ENCODE results near the gene TACR2. TPM values are rescaled to one million over a fixed set of nuclear protein-coding genes. Genes with fewer than 3 reads are reported as not detected.

The TACR2 gene
- total and polyA plus RNA-seq, 2 of the 13 experiments (the other 11 are each of a cell fraction or from before 2014, with no cell fraction given): 0.04 TPM; not detected in 1

DNA sequence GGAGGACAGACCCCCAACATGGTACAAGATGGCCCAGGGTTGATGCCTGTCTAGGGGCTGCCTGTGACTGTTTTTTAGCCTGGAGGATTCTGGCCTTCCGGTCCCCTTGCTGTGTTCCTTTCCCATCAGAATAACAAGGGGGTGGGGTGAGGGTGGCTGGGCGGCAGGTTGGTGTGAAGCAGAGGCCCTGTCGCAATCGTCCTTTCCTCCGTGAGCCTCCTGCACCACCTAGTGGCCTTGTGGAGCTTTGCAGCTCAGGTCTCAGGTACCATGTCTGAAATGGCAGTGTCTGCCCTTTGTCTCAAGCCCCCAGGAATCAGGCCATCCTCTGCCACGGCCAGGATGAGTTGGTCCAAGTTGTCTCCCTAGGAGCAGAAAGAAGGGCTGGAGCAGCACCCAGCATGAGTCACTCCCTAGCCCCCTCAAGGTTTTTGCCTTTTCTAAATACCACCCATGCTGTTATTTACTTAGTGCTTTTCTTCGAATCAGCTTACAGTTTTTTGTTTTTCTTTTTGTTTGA, 24.2 kb downstream of the TACR2 start (continued):
- TF ChIP-seq, protein P1, sequence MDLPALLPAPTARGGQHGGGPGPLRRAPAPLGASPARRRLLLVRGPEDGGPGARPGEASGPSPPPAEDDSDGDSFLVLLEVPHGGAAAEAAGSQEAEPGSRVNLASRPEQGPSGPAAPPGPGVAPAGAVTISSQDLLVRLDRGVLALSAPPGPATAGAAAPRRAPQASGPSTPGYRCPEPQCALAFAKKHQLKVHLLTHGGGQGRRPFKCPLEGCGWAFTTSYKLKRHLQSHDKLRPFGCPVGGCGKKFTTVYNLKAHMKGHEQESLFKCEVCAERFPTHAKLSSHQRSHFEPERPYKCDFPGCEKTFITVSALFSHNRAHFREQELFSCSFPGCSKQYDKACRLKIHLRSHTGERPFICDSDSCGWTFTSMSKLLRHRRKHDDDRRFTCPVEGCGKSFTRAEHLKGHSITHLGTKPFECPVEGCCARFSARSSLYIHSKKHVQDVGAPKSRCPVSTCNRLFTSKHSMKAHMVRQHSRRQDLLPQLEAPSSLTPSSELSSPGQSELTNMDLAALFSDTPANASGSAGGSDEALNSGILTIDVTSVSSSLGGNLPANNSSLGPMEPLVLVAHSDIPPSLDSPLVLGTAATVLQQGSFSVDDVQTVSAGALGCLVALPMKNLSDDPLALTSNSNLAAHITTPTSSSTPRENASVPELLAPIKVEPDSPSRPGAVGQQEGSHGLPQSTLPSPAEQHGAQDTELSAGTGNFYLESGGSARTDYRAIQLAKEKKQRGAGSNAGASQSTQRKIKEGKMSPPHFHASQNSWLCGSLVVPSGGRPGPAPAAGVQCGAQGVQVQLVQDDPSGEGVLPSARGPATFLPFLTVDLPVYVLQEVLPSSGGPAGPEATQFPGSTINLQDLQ (CRISPR knock-in tag; IDR thresholded peaks at IDR 0.05): no peak
- no peak for TF ChIP-seq CBX5 (CRISPR knock-in tag; IDR thresholded peaks at IDR 0.05; ENCODE audit: borderline replicate concordance)
- TF ChIP-seq, protein P2, sequence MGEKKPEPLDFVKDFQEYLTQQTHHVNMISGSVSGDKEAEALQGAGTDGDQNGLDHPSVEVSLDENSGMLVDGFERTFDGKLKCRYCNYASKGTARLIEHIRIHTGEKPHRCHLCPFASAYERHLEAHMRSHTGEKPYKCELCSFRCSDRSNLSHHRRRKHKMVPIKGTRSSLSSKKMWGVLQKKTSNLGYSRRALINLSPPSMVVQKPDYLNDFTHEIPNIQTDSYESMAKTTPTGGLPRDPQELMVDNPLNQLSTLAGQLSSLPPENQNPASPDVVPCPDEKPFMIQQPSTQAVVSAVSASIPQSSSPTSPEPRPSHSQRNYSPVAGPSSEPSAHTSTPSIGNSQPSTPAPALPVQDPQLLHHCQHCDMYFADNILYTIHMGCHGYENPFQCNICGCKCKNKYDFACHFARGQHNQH (CRISPR knock-in tag; IDR thresholded peaks at IDR 0.05): peak; percentile 60; the same call in 1 of the 2 replicates
- TF ChIP-seq, protein P3, sequence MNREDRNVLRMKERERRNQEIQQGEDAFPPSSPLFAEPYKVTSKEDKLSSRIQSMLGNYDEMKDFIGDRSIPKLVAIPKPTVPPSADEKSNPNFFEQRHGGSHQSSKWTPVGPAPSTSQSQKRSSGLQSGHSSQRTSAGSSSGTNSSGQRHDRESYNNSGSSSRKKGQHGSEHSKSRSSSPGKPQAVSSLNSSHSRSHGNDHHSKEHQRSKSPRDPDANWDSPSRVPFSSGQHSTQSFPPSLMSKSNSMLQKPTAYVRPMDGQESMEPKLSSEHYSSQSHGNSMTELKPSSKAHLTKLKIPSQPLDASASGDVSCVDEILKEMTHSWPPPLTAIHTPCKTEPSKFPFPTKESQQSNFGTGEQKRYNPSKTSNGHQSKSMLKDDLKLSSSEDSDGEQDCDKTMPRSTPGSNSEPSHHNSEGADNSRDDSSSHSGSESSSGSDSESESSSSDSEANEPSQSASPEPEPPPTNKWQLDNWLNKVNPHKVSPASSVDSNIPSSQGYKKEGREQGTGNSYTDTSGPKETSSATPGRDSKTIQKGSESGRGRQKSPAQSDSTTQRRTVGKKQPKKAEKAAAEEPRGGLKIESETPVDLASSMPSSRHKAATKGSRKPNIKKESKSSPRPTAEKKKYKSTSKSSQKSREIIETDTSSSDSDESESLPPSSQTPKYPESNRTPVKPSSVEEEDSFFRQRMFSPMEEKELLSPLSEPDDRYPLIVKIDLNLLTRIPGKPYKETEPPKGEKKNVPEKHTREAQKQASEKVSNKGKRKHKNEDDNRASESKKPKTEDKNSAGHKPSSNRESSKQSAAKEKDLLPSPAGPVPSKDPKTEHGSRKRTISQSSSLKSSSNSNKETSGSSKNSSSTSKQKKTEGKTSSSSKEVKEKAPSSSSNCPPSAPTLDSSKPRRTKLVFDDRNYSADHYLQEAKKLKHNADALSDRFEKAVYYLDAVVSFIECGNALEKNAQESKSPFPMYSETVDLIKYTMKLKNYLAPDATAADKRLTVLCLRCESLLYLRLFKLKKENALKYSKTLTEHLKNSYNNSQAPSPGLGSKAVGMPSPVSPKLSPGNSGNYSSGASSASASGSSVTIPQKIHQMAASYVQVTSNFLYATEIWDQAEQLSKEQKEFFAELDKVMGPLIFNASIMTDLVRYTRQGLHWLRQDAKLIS (CRISPR knock-in tag; IDR thresholded peaks at IDR 0.05): no peak
- no peak for TF ChIP-seq MAZ (IDR thresholded peaks at IDR 0.05; ENCODE audit: borderline replicate concordance, low read depth, low read length)
- TF ChIP-seq MAZ (CRISPR knock-in tag; IDR thresholded peaks at IDR 0.05; ENCODE audit: low read depth): peak; percentile 45; the same call in 1 of the 2 replicates
- TF ChIP-seq IRF2 (CRISPR knock-in tag; IDR thresholded peaks at IDR 0.05): 0 out of 2 replicates have a peak, but pooled peaks have one; percentile 37
- 0 out of 2 replicates have a peak, but pooled peaks have one; percentile 38 for TF ChIP-seq ZNF546 (CRISPR knock-in tag; conservative IDR thresholded peaks at IDR 0.05)
- TF ChIP-seq STAG1 (CRISPR knock-in tag; IDR thresholded peaks at IDR 0.05): peak; percentile 96
- TF ChIP-seq, protein P4, sequence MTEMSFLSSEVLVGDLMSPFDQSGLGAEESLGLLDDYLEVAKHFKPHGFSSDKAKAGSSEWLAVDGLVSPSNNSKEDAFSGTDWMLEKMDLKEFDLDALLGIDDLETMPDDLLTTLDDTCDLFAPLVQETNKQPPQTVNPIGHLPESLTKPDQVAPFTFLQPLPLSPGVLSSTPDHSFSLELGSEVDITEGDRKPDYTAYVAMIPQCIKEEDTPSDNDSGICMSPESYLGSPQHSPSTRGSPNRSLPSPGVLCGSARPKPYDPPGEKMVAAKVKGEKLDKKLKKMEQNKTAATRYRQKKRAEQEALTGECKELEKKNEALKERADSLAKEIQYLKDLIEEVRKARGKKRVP (CRISPR knock-in tag; IDR thresholded peaks at IDR 0.05): peak in 1 of 2 experiments; percentile 46; a peak in 1 of 4 replicates
- TF ChIP-seq PITX1 (CRISPR knock-in tag; IDR thresholded peaks at IDR 0.05): peak; percentile 39; the same call in 1 of the 2 replicates
- peak; percentile 94 for TF ChIP-seq RAD21 (CRISPR knock-in tag; IDR thresholded peaks at IDR 0.05)
- no peak for TF ChIP-seq ZNF253 (CRISPR knock-in tag; IDR thresholded peaks at IDR 0.05; ENCODE audit: borderline replicate concordance)
- no peak for TF ChIP-seq LCORL (IDR thresholded peaks at IDR 0.05)
- TF ChIP-seq LCORL (CRISPR knock-in tag; IDR thresholded peaks at IDR 0.05): peak; percentile 71; the same call in 1 of the 2 replicates
- TF ChIP-seq CEBPB (IDR thresholded peaks at IDR 0.05; ENCODE audit: borderline replicate concordance, low read depth, low read length): peak; percentile 96
- 0 out of 2 replicates have a peak, but pooled peaks have one; percentile 51 for TF ChIP-seq SMAD1 (CRISPR knock-in tag; IDR thresholded peaks at IDR 0.05; ENCODE audit: borderline replicate concordance, low read depth)
- 0 out of 2 replicates have a peak, but pooled peaks have one; percentile 28 for TF ChIP-seq THAP11 (CRISPR knock-in tag; IDR thresholded peaks at IDR 0.05)
- no peak for TF ChIP-seq ZNF33A (CRISPR knock-in tag; IDR thresholded peaks at IDR 0.05; ENCODE audit: borderline replicate concordance)
- TF ChIP-seq, protein P5, sequence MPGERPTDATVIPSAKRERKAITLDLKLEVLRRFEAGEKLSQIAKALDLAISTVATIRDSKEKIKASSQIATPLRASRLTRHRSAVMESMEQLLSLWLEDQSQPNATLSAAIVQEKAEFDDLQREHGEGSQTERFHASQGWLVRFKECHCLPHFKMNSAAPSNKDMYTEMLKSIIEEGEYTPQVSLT (CRISPR knock-in tag; IDR thresholded peaks at IDR 0.05; ENCODE audit: borderline replicate concordance, low read depth): no peak
- no peak for TF ChIP-seq ZBTB3 (CRISPR knock-in tag; IDR thresholded peaks at IDR 0.05; ENCODE audit: borderline replicate concordance, low read depth)

All from HepG2 (cell line).